ENCODE measurements around the gene RNF13. TPM values are rescaled to one million over a fixed set of nuclear protein-coding genes. Genes with fewer than 3 reads are reported as not detected.

Gene RNF13
- total RNA-seq, 2 experiments from 2014 or later, result 39.1 to 44.1 TPM

GRCh38 chr3:149989307-149989706, 176.3 kb downstream of the RNF13 start:
- Mint-ChIP-seq H3K4me1 (ENCODE audit: low read depth) (no peaks in the 10 kb centered on the region), H3K27ac (no peak overlapping the region), H3K27me3 (peaks cover 37% of the 10 kb centered on the region), H3K9me3 (peaks cover 4% of the 10 kb centered on the region), H3K4me3 (no peak overlapping the region), H3K36me3 (ENCODE audit: low read depth) (no peaks in the 10 kb centered on the region)
- Histone ChIP-seq H3K27ac (ENCODE audit: low read depth in 1 of 2, low read length in 2 of 2) (no peak overlapping the region), H3K36me3 (ENCODE audit: insufficient read depth, low read length) (no peaks in the 10 kb centered on the region), H3K27me3 (ENCODE audit: control insufficient read depth in 1 of 2, insufficient read depth in 2 of 2, low read length in 2 of 2) (peaks cover 0 to 3% of the 10 kb centered on the region in 2 experiments), H3K4me1 (ENCODE audit: insufficient read depth, low read length) (no peaks in the 10 kb centered on the region), H3K9me3 (ENCODE audit: control insufficient read depth in 1 of 2, insufficient read depth in 1 of 2, low read length in 2 of 2) (peaks cover 2 to 20% of the 10 kb centered on the region in 2 experiments), H3K4me3 (ENCODE audit: low read length) (no peak overlapping the region)
- intact Hi-C loops (cut with DNase I, micrococcal nuclease), result no loop called here
- ChIA-PET CTCF (no interaction called here), POLR2A (no interaction called here)
- DNase-seq (no peak), ATAC-seq (ENCODE audit: poor library complexity) (no peak)
- no peak for TF ChIP-seq CTCF (IDR thresholded peaks at IDR 0.05)

GRCh38 chr3:149990423-149990948, 177.5 kb downstream of the RNF13 start:
- POLR2A ChIA-PET, result no interaction called here
- Histone ChIP-seq H3K36me3 (ENCODE audit: insufficient read depth, low read length) (no peaks in the 10 kb centered on the region), H3K27me3 (ENCODE audit: control insufficient read depth in 1 of 2, insufficient read depth in 2 of 2, low read length in 2 of 2) (peaks cover 0 to 5% of the 10 kb centered on the region in 2 experiments), H3K4me3 (ENCODE audit: low read length) (no peak overlapping the region), H3K9me3 (ENCODE audit: control insufficient read depth in 1 of 2, insufficient read depth in 1 of 2, low read length in 2 of 2) (peaks cover 13 to 26% of the 10 kb centered on the region in 2 experiments), H3K27ac (ENCODE audit: low read depth in 1 of 2, low read length in 2 of 2) (no peak overlapping the region), H3K4me1 (ENCODE audit: insufficient read depth, low read length) (no peaks in the 10 kb centered on the region)
- ATAC-seq (ENCODE audit: poor library complexity) (no peak), DNase-seq (no peak)
- H3K4me1 Mint-ChIP-seq (ENCODE audit: low read depth), result no peaks in the 10 kb centered on the region
- no peaks in the 10 kb centered on the region for H3K36me3 Mint-ChIP-seq (ENCODE audit: low read depth)
- peaks cover 10% of the 10 kb centered on the region for H3K9me3 Mint-ChIP-seq
- CTCF ChIA-PET, result no interaction called here
- no peak for TF ChIP-seq CTCF (IDR thresholded peaks at IDR 0.05)
- H3K4me3 Mint-ChIP-seq, result no peak overlapping the region
- no peak overlapping the region for H3K27ac Mint-ChIP-seq
- intact Hi-C loops (cut with DNase I, micrococcal nuclease), result no loop called here
- H3K27me3 Mint-ChIP-seq, result peaks cover 35% of the 10 kb centered on the region

GRCh38 chr3:149992416-149993058, 179.5 kb downstream of the RNF13 start:
- no peaks in the 10 kb centered on the region for H3K36me3 Mint-ChIP-seq (ENCODE audit: low read depth)
- H3K9me3 ChIP-seq (ENCODE audit: control insufficient read depth in 1 of 2, insufficient read depth in 1 of 2, low read length in 2 of 2), result peaks cover 13 to 26% of the 10 kb centered on the region in 2 experiments
- ChIA-PET POLR2A (no interaction called here), CTCF (no interaction called here)
- no peak for ATAC-seq (ENCODE audit: poor library complexity)
- H3K4me3 ChIP-seq (ENCODE audit: low read length), result no peak overlapping the region
- no peaks in the 10 kb centered on the region for H3K4me1 Mint-ChIP-seq (ENCODE audit: low read depth)
- peaks cover 0 to 5% of the 10 kb centered on the region in 2 experiments for H3K27me3 ChIP-seq (ENCODE audit: control insufficient read depth in 1 of 2, insufficient read depth in 2 of 2, low read length in 2 of 2)
- no peak for TF ChIP-seq CTCF (IDR thresholded peaks at IDR 0.05)
- DNase-seq, result no peak
- H3K4me1 ChIP-seq (ENCODE audit: insufficient read depth, low read length), result no peaks in the 10 kb centered on the region
- H3K4me3 Mint-ChIP-seq, result no peak overlapping the region
- intact Hi-C loops (cut with DNase I, micrococcal nuclease), result no loop called here
- no peak overlapping the region for H3K27ac ChIP-seq (ENCODE audit: low read depth in 1 of 2, low read length in 2 of 2)
- peaks cover 14% of the 10 kb centered on the region for H3K9me3 Mint-ChIP-seq
- peaks cover 34% of the 10 kb centered on the region for H3K27me3 Mint-ChIP-seq
- no peak overlapping the region for H3K27ac Mint-ChIP-seq
- no peaks in the 10 kb centered on the region for H3K36me3 ChIP-seq (ENCODE audit: insufficient read depth, low read length)

Data from CD4-positive, alpha-beta T cell (primary cell).